Measurements from ENCODE around the gene AKT3. TPM values are rescaled to one million over a fixed set of nuclear protein-coding genes. Genes with fewer than 3 reads are reported as not detected.
A peak's percentile ranks its signal among the peaks of the same experiment; 100 is the strongest.

AKT3 gene
- total RNA-seq, 3 donors from 2014 or later (not counting 1 experiment from before 2014, with no cell fraction given), result 135 to 157 (median 136) TPM

- Histone ChIP-seq H3K27ac (ENCODE audit: low read length) (no peak overlapping the region), H3K9me3 (ENCODE audit: control insufficient read depth, insufficient read depth, low read length) (no peaks in the 10 kb centered on the region), H3K4me1 (ENCODE audit: control insufficient read depth, insufficient read depth, low read length) (no peaks in the 10 kb centered on the region), H3K36me3 (ENCODE audit: control insufficient read depth, insufficient read depth, low read length) (peaks cover 15% of the 10 kb centered on the region), H3K27me3 (ENCODE audit: control insufficient read depth, insufficient read depth, low read length) (no peaks in the 10 kb centered on the region), H3K4me3 (ENCODE audit: low read length) (no peak overlapping the region)
- WGBS (ENCODE audit: insufficient coverage), result 85% methylated on average over 7 of the region's 7 CpGs
- Mint-ChIP-seq H3K9me3 (no peaks in the 10 kb centered on the region), H3K4me3 (no peak overlapping the region), H3K36me3 (peaks cover 17% of the 10 kb centered on the region), H3K27me3 (ENCODE audit: low read depth in 2 of 2) (no peaks in the 10 kb centered on the region), H3K4me1 (peaks cover 15 to 16% of the 10 kb centered on the region in 2 donors), H3K27ac (peak overlapping the region in 1 of 2 donors; percentile 58)
- ATAC-seq (peak in 2 of 3 donors; percentile 35 to 38), DNase-seq (no peak)
- no peak for TF ChIP-seq CTCF (IDR thresholded peaks at IDR 0.05)
- intact Hi-C loops (cut with micrococcal nuclease), result no loop called here
These were observed 307.2 kb downstream of the AKT3 start for GRCh38 chr1:243542739-243543415.

GRCh38 chr1:243539636-243540035 lies 310.4 kb downstream of the AKT3 start:
- Mint-ChIP-seq H3K27me3 (ENCODE audit: low read depth in 2 of 2) (no peaks in the 10 kb centered on the region), H3K4me3 (no peak overlapping the region), H3K36me3 (peaks cover 17% of the 10 kb centered on the region), H3K4me1 (peaks cover 11 to 15% of the 10 kb centered on the region in 2 donors), H3K27ac (no peak overlapping the region), H3K9me3 (no peaks in the 10 kb centered on the region)
- H3K36me3 ChIP-seq (ENCODE audit: control insufficient read depth, insufficient read depth, low read length), result peaks cover 12% of the 10 kb centered on the region
- no peaks in the 10 kb centered on the region for H3K4me1 ChIP-seq (ENCODE audit: control insufficient read depth, insufficient read depth, low read length)
- no peak for TF ChIP-seq CTCF (IDR thresholded peaks at IDR 0.05)
- no peak overlapping the region for H3K4me3 ChIP-seq (ENCODE audit: low read length)
- no peaks in the 10 kb centered on the region for H3K27me3 ChIP-seq (ENCODE audit: control insufficient read depth, insufficient read depth, low read length)
- intact Hi-C loops (cut with micrococcal nuclease), result no loop called here
- DNase-seq (no peak), ATAC-seq (no peak)
- H3K27ac ChIP-seq (ENCODE audit: low read length), result no peak overlapping the region
- H3K9me3 ChIP-seq (ENCODE audit: control insufficient read depth, insufficient read depth, low read length), result no peaks in the 10 kb centered on the region

- H3K9me3 Mint-ChIP-seq, result no peaks in the 10 kb centered on the region
- no peaks in the 10 kb centered on the region for H3K36me3 Mint-ChIP-seq
- no peak overlapping the region for H3K4me3 Mint-ChIP-seq
- Histone ChIP-seq H3K27me3 (ENCODE audit: control insufficient read depth, insufficient read depth, low read length) (no peaks in the 10 kb centered on the region), H3K27ac (ENCODE audit: low read length) (no peak overlapping the region), H3K4me3 (ENCODE audit: low read length) (no peak overlapping the region), H3K36me3 (ENCODE audit: control insufficient read depth, insufficient read depth, low read length) (no peaks in the 10 kb centered on the region), H3K9me3 (ENCODE audit: control insufficient read depth, insufficient read depth, low read length) (no peaks in the 10 kb centered on the region), H3K4me1 (ENCODE audit: control insufficient read depth, insufficient read depth, low read length) (no peaks in the 10 kb centered on the region)
- TF ChIP-seq CTCF (IDR thresholded peaks at IDR 0.05), result no peak
- ATAC-seq (no peak), DNase-seq (no peak)
- peaks cover 0 to 9% of the 10 kb centered on the region in 2 donors for H3K4me1 Mint-ChIP-seq
- 100% methylated on average over 1 of the region's 1 CpG for WGBS (ENCODE audit: insufficient coverage)
- H3K27me3 Mint-ChIP-seq (ENCODE audit: low read depth in 2 of 2), result no peaks in the 10 kb centered on the region
- intact Hi-C loops (cut with micrococcal nuclease), result no loop called here
- H3K27ac Mint-ChIP-seq, result no peak overlapping the region
These were observed 315.0 kb downstream of the AKT3 start for GRCh38 chr1:243535014-243535413.

- H3K4me3 Mint-ChIP-seq, result no peak overlapping the region
- H3K27ac Mint-ChIP-seq, result no peak overlapping the region
- H3K27me3 ChIP-seq (ENCODE audit: control insufficient read depth, insufficient read depth, low read length), result no peaks in the 10 kb centered on the region
- no peak overlapping the region for H3K27ac ChIP-seq (ENCODE audit: low read length)
- DNase-seq, result no peak
- 98% methylated on average over 4 of the region's 4 CpGs for WGBS (ENCODE audit: insufficient coverage)
- no peaks in the 10 kb centered on the region for H3K9me3 ChIP-seq (ENCODE audit: control insufficient read depth, insufficient read depth, low read length)
- H3K36me3 ChIP-seq (ENCODE audit: control insufficient read depth, insufficient read depth, low read length), result no peaks in the 10 kb centered on the region
- no peaks in the 10 kb centered on the region for H3K27me3 Mint-ChIP-seq (ENCODE audit: low read depth in 2 of 2)
- ATAC-seq, result no peak
- peaks cover 0 to 2% of the 10 kb centered on the region in 2 donors for H3K9me3 Mint-ChIP-seq
- H3K4me1 ChIP-seq (ENCODE audit: control insufficient read depth, insufficient read depth, low read length), result no peaks in the 10 kb centered on the region
- H3K36me3 Mint-ChIP-seq, result no peaks in the 10 kb centered on the region
- H3K4me1 Mint-ChIP-seq, result peaks cover 19 to 25% of the 10 kb centered on the region in 2 donors
- no peak overlapping the region for H3K4me3 ChIP-seq (ENCODE audit: low read length)
- intact Hi-C loops (cut with micrococcal nuclease), result no loop called here
- TF ChIP-seq CTCF (IDR thresholded peaks at IDR 0.05), result no peak
These were observed 320.5 kb downstream of the AKT3 start for GRCh38 chr1:243529512-243529911.
